SU-DHL-6 (cell line): Measurements from ENCODE around the gene PTRH1.

ENCODE experiments used
- H2AFZ ChIP-seq: fragments of 200-600 bp; sonication (generic); 2 replicates; pipeline ENCODE4 v1.6.1; 2014; ENCODE audit warnings: low read depth, mild to moderate bottlenecking, moderate library complexity, mixed read lengths, antibody characterized with exemption, low read length; ENCODE audit not compliant: severe bottlenecking
- H3F3A ChIP-seq: fragments of 200-600 bp; shearing (Covaris generic); 2 replicates; pipeline ENCODE4 v1.6.0; 2016; ENCODE audit warnings: antibody characterized with exemption, mild to moderate bottlenecking; ENCODE audit not compliant: insufficient read depth
- H3K27ac ChIP-seq: fragments of 200-600 bp; sonication (generic); 2 replicates; pipeline ENCODE4 v1.5.1; 2016; ENCODE audit warnings: low read depth, mild to moderate bottlenecking, low read length, moderate library complexity, mixed read lengths
- H3K27me3 ChIP-seq: fragments of 200-600 bp; sonication (generic), shearing (Covaris generic); 2 replicates; pipeline ENCODE4 v1.6.0; 2014; ENCODE audit warnings: mild to moderate bottlenecking, low read length
- H3K36me3 ChIP-seq: fragments of 200-600 bp; sonication (generic); 2 replicates; pipeline ENCODE4 v1.6.1; 2014; ENCODE audit warnings: mild to moderate bottlenecking, low read length, mixed read lengths
- H3K4me2 ChIP-seq: fragments of 300-600, 200-600 bp; shearing (Covaris generic), sonication (generic); 2 replicates; pipeline ENCODE4 v1.6.0; 2014; ENCODE audit warnings: low read length, low read depth, mild to moderate bottlenecking; ENCODE audit not compliant: poor library complexity, severe bottlenecking
- H3K4me3 ChIP-seq: fragments of 200-600 bp; sonication (generic); 2 replicates; pipeline ENCODE4 v1.5.1; 2014; ENCODE audit warnings: antibody characterized with exemption, low read length, mild to moderate bottlenecking, mixed read lengths; ENCODE audit not compliant: insufficient read depth, poor library complexity, severe bottlenecking
- H3K79me2 ChIP-seq: fragments of 200-600 bp; sonication (generic); 2 replicates; pipeline ENCODE4 v1.6.1; 2014; ENCODE audit warnings: mild to moderate bottlenecking, low read length, moderate library complexity; ENCODE audit not compliant: insufficient read depth
- H3K9ac ChIP-seq: fragments of 200-600 bp; sonication (generic); 2 replicates; pipeline ENCODE4 v1.7.0; 2014; ENCODE audit warnings: mild to moderate bottlenecking, low read length
- H3K9me2 ChIP-seq: fragments of 200-600 bp; sonication (generic); replicated peaks from 2 replicates; pipeline ENCODE4 v1.6.1; 2014; ENCODE audit warnings: low read length; ENCODE audit not compliant: insufficient read depth
- H3K9me3 ChIP-seq: fragments of 200-600 bp; sonication (generic); 2 replicates; pipeline ENCODE4 v1.6.1; 2014; ENCODE audit warnings: low read length, mixed read lengths; ENCODE audit not compliant: insufficient read depth
- H4K20me1 ChIP-seq: fragments of 200-600 bp; sonication (generic); 2 replicates; pipeline ENCODE4 v1.6.1; 2014; ENCODE audit warnings: low read depth, mild to moderate bottlenecking, antibody characterized with exemption, low read length, moderate library complexity, mixed read lengths
- CTCF ChIP-seq: fragments of 200-600 bp; sonication (generic); IDR thresholded peaks from one replicate; pipeline ENCODE4 v1.5.1; 2017; ENCODE audit warnings: antibody characterized with exemption, mild to moderate bottlenecking, low read length, moderate library complexity; ENCODE audit not compliant: insufficient read depth, poor library complexity, severe bottlenecking
- EZH2phosphoT487 ChIP-seq: fragments of 200-600 bp; sonication (generic), shearing (Covaris generic); conservative IDR thresholded peaks from 2 replicates; pipeline ENCODE4 v1.6.1; 2018; ENCODE audit warnings: mild to moderate bottlenecking, antibody characterized with exemption, low read length, moderate library complexity, mixed read lengths

The PTRH1 gene

GRCh38 chr9:127706836-127707241, 8.6 kb downstream of the PTRH1 start, which contains the start of gene CFAP157:
Gene CFAP157 (plus strand): TSS chr9:127706988. CDS start chr9:127707032, 44 bp downstream.
- no peaks in the 10 kb centered on the region; the same call in 1 of the 2 replicates for H3K9me3 ChIP-seq
- H3K9ac ChIP-seq: no peak within 1 kb of the TSS
- no peak within 1 kb of the TSS for H3K4me3 ChIP-seq
- H3K4me2 ChIP-seq: no peak within 1 kb of the TSS
- H3K9me2 ChIP-seq: no peaks in the 10 kb centered on the region
- H3F3A ChIP-seq: no peaks in the 10 kb centered on the region
- H2AFZ ChIP-seq: no peak within 1 kb of the TSS
- TF ChIP-seq EZH2phosphoT487 (no peak), CTCF (no peak)
- H4K20me1 ChIP-seq: no peaks in the 10 kb centered on the region
- H3K27ac ChIP-seq: no peak within 1 kb of the TSS
- no peaks in the 10 kb centered on the region for H3K79me2 ChIP-seq
- no peaks in the 10 kb centered on the region for H3K27me3 ChIP-seq
- H3K36me3 ChIP-seq: no peaks in the 10 kb centered on the region

GRCh38 chr9:127705577-127706379, 9.7 kb downstream of the PTRH1 start:
- no peaks in the 10 kb centered on the region for H3K36me3 ChIP-seq
- no peaks in the 10 kb centered on the region for H3K79me2 ChIP-seq
- no peak overlapping the region for H3K4me2 ChIP-seq
- H3K4me3 ChIP-seq: no peak overlapping the region
- no peak overlapping the region for H3K27ac ChIP-seq
- no peaks in the 10 kb centered on the region for H3F3A ChIP-seq
- H3K9me2 ChIP-seq: no peaks in the 10 kb centered on the region
- H4K20me1 ChIP-seq: no peaks in the 10 kb centered on the region
- no peak overlapping the region for H2AFZ ChIP-seq
- no peak for TF ChIP-seq CTCF
- TF ChIP-seq EZH2phosphoT487: no peak
- no peaks in the 10 kb centered on the region for H3K27me3 ChIP-seq
- no peaks in the 10 kb centered on the region; the same call in 1 of the 2 replicates for H3K9me3 ChIP-seq
- no peak overlapping the region for H3K9ac ChIP-seq

- H3K79me2 ChIP-seq: no peaks in the 10 kb centered on the region
- H3K9me3 ChIP-seq: no peaks in the 10 kb centered on the region
- no peak for TF ChIP-seq EZH2phosphoT487
- TF ChIP-seq CTCF: no peak
- no peak overlapping the region for H3K4me2 ChIP-seq
- H3K9ac ChIP-seq: no peak overlapping the region
- H4K20me1 ChIP-seq: no peaks in the 10 kb centered on the region
- H3K36me3 ChIP-seq: no peaks in the 10 kb centered on the region
- no peak overlapping the region for H3K4me3 ChIP-seq
- no peak overlapping the region for H2AFZ ChIP-seq
- H3K9me2 ChIP-seq: no peaks in the 10 kb centered on the region
- no peak overlapping the region for H3K27ac ChIP-seq
- H3K27me3 ChIP-seq: no peaks in the 10 kb centered on the region
- H3F3A ChIP-seq: no peaks in the 10 kb centered on the region
These were observed 12.0 kb downstream of the PTRH1 start for GRCh38 chr9:127703289-127703946.
